HG03354 (cell line): ENCODE results near the gene CAMTA1.

ENCODE experiments used
- ATAC-seq: cut with Tn5 transposase; IDR thresholded peaks from one replicate; pipeline ENCODE4 v1.9.1; 2021; ENCODE audit warnings: mild to moderate bottlenecking; ENCODE audit not compliant: unreplicated experiment, poor library complexity, severe bottlenecking

Gene CAMTA1

DNA sequence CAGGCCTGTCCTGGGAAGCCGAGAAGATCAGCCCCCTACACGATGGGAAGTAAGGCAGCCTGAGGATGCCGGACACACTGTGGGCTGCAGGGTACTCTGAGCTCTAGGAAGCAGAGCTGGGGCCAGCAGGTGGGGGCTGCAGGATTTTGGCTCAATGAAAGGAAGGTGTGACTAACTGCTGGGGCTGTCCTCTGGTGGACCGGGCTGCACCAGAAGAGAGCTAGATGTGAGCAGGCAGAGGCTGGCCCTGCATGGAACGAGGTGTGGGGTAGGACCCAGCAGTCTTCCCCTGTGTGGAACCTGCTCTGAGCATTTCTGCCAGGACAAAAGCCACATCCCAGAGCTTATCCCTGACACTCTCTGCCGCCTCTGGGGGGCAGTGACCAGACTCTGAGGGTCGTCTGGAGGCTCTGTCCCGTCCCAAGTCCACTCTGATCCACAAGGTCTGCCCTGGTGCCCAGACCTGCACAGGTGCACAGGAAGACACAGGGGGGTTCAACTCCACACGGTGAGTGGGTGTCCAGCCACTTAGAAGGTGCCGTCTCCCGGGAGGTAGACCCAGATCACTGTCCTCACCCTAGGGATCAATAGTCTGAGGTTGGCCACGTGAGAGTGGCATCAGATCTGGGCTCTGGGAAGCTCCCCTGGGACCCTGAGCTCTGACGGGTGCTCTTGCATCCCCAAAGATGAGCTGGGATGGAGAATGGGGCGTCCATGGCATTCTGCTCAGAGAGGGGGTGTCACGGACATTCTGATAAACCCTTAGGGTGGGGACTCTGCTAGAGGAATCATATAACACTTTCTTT lies 798.2 kb downstream of the CAMTA1 start:
- no peak for ATAC-seq

DNA sequence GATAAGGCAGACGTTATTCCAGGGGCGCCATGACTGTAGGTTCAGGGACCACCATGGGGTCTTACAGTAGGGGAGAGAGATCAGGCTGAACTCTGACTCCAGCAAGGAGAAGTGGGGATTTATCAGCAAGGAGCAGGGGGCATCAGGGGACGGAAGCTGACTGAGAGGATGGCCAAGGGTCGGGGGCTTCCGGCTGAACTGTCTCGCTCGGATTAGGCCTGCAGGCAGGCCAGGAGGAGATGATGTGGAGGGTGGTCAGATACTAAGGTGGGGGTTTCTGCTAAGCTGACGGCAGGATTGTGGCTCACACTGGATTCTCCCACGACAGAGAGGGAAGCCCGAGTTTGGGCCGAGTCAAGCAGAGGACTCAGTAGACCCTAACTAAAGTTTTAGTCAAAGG lies 798.9 kb downstream of the CAMTA1 start:
- ATAC-seq = no peak

GRCh38 chr1:7584643-7585042 lies 799.4 kb downstream of the CAMTA1 start:
- ATAC-seq = no peak

DNA sequence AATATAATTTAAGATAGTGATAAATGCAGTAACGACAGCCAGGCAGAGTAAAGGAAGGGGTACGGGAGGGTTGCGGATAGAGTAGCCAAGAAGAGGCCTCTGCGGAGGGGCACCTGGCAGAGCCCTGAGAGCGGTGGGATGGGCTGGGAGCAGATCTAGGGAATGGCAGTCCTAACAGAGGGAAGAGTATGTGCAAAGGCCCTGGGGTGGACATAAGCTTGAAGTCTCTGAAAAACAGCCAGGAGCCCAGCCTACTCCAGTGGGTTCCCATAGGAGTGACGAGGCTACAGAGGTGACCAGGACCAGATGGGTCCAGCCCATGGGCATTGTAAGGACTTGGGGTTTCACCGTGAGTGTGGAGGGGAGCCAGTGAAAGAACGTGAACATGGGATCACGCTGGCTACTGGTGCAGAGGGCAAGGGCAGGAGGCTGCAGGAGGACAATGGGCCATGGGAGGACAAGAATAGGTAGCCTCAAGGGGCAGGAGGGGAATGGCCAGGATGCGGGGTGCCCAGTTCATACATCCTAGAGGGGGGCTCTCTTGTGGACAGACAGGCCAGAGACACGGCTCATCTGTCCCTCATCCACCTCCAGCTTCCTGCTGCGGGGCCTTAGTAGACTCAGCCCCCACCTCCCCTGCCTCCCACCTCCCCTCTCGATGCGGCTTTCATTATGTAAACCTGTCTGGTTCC lies 800.1 kb downstream of the CAMTA1 start:
- no peak for ATAC-seq

- no peak for ATAC-seq
Observed at GRCh38 chr1:7586031-7586941, 801.0 kb downstream of the CAMTA1 start.

DNA sequence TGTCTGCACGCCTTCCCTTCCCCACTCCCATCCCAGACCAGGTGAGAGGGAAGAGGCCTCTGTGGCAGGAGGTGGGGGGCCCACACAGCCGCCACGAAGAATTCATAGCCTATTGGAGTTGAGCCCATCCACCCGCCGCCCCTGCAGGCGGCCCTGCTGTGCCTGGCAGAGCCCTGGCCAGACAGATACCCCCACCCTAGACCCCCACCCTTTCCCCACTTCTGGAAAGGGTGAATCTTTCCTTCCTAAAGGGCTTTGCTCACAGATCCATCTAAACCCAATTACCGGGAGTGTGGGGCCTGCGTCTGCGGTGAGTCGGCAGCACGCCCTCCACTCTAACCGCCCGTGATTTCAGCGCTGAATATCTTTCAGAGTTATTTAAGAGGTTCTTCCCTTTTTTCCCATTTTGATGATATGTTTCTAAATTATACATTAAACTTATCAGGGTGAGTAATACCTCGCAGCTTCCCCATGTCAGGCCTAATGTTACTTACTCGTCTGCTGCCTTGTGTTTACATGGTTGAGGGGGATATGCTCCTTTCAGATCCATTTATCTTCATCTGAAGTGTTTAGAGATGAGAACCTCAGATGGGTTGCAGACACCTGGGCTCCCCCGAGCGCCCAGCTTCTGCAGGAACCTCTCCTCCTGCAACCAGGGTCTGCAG lies 802.0 kb downstream of the CAMTA1 start:
- no peak for ATAC-seq

DNA sequence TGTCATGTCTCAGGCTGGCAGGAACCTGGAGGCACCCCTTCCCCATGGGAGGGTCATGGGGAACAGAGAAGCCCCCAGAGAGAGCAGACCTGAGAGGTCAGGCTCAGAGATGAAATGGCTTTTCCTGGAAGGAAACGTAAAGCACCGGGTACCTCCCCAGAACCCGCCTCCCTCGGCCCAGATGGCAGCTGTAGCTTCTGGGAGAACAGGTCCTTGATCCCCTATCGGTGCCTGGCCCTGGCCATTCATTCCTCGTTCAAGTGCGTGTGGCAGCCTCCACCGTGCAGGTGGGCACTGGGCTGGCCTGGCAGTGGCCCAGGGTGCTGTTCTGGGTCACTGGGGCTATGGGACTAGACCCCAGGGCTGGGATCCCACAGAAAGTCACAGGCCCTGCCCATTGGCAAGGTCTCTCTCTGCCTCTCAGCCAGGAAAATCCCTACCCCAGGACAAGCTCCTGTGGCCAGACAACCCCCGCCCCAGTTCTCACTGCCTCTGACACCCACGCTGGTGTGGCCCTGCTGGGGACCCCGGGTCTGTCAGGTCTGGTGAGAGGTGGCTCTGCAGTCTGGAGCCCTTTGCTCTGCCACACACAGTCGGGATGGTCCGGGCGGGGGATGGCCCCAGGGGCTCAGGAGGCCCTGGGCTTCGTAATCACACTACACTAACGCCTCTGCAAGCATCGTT lies 802.7 kb downstream of the CAMTA1 start:
- no peak for ATAC-seq

DNA sequence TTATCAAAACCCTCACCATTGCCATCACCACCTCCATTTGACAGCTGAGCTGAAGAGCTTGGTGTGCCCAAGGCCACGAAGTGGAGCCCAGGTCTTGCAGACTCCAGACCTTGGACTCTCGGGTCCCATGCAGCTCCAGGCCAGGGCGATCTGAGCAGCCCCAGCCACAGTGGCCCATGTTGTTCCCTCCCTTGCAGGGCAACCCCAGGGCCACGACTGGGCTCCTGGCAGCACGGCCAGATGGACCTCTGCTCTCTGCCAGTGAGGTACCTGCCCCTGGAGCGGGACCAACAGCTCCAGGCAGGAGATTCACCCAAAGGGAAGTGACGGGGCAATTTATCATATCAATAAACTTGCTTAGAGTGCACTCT lies 803.2 kb downstream of the CAMTA1 start:
- no peak for ATAC-seq

GRCh38 chr1:7589080-7589735 lies 804.0 kb downstream of the CAMTA1 start:
- ATAC-seq = no peak

GRCh38 chr1:7589774-7590425 lies 804.6 kb downstream of the CAMTA1 start:
- ATAC-seq = no peak

- no peak for ATAC-seq
Observed at GRCh38 chr1:7590426-7590790, 805.2 kb downstream of the CAMTA1 start.

DNA sequence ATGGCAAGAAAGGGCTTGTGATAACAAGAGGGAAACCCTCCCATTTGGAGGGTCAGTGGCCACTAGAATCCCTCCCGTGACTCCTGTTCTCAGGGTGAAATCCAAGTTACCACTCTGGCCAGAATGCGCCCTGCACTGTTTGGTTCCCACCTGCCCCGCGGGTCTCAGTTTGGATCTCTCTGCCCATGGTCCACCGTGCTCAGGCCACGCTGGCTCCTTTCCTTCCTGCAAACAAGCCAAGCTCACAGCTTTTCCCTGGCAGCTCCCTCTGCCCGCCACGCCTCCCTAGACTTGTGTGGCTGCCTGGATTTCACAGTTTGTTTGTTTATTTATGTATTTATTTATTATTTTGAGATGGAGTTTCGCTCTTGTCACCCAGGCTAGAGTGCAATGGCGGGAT lies 806.3 kb downstream of the CAMTA1 start:
- no peak for ATAC-seq

DNA sequence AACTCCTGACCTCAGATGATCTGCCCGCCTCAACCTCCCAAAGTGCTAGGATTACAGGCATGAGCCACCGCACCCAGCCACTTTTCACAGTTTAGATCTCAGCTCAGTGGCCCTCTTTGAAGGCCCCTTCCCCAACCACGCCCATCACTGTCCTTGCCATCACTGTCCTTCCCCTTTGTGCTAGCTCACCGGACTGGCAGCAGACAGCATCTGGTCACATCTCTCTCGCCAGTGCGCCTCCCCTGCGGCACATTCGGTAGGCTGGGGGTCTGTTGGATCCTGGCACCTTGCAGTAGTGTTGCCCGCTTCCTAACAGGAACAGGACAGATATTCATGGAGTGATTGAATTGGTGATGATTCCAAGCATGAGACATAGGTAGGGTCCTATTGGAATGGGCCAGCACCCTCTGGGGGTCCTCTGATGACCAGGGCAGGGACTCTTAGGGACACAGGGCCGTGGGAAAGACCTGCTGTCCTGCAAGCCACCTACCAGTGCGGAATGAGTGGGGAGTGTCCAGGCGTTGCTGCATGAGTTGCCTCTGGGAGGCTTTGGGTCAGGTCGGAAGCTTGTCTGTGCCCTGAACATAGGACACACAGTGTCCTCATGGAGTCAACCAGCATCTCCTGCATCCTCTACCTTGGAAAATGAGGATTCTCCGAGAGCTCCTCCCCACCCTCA lies 807.0 kb downstream of the CAMTA1 start:
- no peak for ATAC-seq

GRCh38 chr1:7594002-7594713 lies 808.9 kb downstream of the CAMTA1 start:
- ATAC-seq = no peak

DNA sequence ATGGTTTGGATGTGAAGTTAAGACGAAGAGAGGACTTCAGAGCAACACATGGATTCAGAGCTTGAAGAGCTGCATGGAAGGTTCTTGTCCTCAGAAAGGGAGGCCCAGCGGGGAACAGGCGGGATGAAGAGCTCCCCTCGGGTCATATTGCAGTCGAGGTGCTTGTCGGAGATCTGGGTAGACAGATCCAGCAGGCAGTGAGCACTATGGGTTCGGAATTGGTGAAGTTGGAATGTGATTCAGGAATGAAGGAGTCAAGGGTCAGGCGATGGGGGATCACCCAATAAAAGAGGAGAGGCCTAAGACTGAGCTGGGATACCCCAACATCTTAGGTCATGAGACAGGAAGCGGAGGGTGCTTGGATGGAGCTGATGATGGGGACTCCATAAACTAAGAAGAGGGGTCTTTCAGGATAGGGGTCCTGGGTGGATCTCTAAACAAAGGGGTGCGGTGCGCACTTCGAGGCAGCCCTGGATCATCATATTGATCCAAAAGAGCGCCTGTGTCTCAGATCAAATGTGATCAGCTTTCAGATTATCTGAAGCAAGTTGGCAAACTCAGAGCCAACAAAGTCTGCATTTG lies 809.6 kb downstream of the CAMTA1 start:
- no peak for ATAC-seq

- ATAC-seq = no peak
Observed at GRCh38 chr1:7595336-7595735, 810.1 kb downstream of the CAMTA1 start.
